Measurements from ENCODE around the gene PRMT7. TPM values are rescaled to one million over a fixed set of nuclear protein-coding genes. Genes with fewer than 3 reads are reported as not detected.

The PRMT7 gene
- total RNA-seq, 4 donors from 2014 or later, result 74.1 to 91.5 (median 78.0) TPM

DNA sequence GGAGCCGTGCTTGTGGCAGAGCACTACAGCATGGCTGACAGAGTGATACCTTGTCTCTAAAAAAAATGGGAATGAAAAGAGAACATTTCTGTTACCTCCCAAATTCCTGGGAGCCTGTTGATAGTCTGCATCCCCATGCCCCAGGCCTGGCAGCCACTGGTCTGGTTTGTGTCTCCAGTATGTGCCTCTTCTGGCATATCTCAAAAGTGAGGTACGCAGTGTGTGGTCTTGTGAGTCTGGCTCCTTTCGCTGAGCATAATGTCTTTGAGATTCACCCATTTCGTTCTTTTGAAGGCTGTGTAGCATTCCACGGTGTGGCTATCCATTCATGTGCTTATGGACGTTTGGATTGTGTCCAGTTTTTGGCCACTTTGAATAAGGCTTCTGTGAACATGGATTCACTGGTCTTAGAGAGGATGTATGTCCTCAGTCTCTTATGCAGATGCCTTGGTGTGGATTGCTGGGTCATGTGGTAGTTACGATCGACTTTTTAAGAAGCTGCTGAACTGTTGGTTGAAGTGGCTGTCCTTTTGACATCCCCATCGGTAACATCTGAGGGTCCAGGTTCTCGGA, 39.1 kb downstream of the PRMT7 start:
- 83 to 85% methylated on average over 10 of the region's 10 CpGs for WGBS, 2 donors
- H3K9me3 ChIP-seq, result no peaks in the 10 kb centered on the region
- H3K27me3 ChIP-seq, result no peaks in the 10 kb centered on the region
- no peak for TF ChIP-seq EP300 (IDR thresholded peaks at IDR 0.05)
- no peak for TF ChIP-seq POLR2A (IDR thresholded peaks at IDR 0.05)
- TF ChIP-seq, protein P1, sequence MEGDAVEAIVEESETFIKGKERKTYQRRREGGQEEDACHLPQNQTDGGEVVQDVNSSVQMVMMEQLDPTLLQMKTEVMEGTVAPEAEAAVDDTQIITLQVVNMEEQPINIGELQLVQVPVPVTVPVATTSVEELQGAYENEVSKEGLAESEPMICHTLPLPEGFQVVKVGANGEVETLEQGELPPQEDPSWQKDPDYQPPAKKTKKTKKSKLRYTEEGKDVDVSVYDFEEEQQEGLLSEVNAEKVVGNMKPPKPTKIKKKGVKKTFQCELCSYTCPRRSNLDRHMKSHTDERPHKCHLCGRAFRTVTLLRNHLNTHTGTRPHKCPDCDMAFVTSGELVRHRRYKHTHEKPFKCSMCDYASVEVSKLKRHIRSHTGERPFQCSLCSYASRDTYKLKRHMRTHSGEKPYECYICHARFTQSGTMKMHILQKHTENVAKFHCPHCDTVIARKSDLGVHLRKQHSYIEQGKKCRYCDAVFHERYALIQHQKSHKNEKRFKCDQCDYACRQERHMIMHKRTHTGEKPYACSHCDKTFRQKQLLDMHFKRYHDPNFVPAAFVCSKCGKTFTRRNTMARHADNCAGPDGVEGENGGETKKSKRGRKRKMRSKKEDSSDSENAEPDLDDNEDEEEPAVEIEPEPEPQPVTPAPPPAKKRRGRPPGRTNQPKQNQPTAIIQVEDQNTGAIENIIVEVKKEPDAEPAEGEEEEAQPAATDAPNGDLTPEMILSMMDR (IDR thresholded peaks at IDR 0.05), result no peak
- H3K4me3 ChIP-seq, result no peak overlapping the region
- no peaks in the 10 kb centered on the region for H3K4me1 ChIP-seq
- no peak overlapping the region for H3K27ac ChIP-seq
- DNase-seq (ENCODE audit: low spot score in 2 of 2), result no peak
- peaks cover 0 to 100% (median 24%) of the 10 kb centered on the region in 3 donors for H3K36me3 ChIP-seq

DNA sequence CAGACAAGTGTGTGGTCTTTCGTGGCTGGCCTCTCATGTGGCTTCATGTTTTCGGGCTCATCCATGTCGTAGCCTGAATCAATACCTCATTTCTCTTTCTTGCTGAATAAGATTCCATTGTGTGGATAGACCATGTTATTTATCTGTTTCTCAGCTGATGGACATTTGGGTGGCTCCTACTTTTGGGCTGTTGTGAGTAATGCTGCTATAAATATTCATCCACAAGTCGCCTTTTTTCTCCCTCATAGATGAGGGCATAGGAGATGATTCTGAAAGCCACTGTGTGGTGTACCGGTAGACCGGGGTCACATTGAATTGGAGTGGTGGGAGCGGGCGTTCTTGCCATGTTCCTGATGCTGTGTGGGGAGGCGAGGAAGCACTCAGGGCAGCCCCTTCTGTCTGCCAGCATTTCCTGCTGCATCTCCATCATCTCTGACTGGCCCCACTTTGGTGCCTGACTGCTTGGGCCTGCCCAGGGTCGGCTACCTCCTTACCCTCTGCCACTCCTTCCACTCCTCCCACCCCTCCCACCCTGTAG, 40.1 kb downstream of the PRMT7 start:
- H3K4me1 ChIP-seq, result peaks cover 0 to 3% (median 0%) of the 10 kb centered on the region in 4 donors
- H3K9me3 ChIP-seq, result no peaks in the 10 kb centered on the region
- TF ChIP-seq POLR2A (IDR thresholded peaks at IDR 0.05), result no peak
- TF ChIP-seq, protein P1 (IDR thresholded peaks at IDR 0.05), result no peak
- TF ChIP-seq EP300 (IDR thresholded peaks at IDR 0.05), result no peak
- H3K27me3 ChIP-seq, result no peaks in the 10 kb centered on the region
- WGBS, 2 donors, result 77 to 85% methylated on average over 10 of the region's 10 CpGs
- no peak overlapping the region for H3K4me3 ChIP-seq
- no peak for DNase-seq (ENCODE audit: low spot score in 2 of 2)
- H3K36me3 ChIP-seq, result peaks cover 0 to 100% (median 21%) of the 10 kb centered on the region in 3 donors
- H3K27ac ChIP-seq, result no peak overlapping the region

DNA sequence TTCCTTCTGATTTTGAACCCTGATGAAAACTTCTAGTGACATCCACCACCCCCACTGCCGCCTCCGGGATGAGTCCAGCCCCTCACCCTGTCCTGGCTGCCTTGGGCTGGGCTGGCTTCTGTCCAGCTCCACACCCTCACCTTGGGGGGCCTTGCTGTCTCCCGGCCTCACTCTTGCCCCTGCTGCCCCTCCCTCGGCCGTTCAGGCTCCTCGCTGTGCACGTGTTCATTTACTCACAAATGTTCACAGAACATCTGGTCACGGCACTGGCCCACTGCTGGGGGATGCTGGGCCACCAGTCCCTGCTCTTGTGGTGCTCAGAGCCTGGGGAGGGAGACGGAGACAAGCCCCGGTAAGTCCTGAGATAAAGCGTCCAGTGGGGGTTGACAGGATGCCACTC, 40.6 kb downstream of the PRMT7 start:
- no peaks in the 10 kb centered on the region for H3K9me3 ChIP-seq
- 72 to 85% methylated on average over 11 of the region's 11 CpGs for WGBS, 2 donors
- DNase-seq (ENCODE audit: low spot score in 2 of 2), result no peak
- no peak overlapping the region for H3K4me3 ChIP-seq
- peaks cover 0 to 100% (median 17%) of the 10 kb centered on the region in 3 donors for H3K36me3 ChIP-seq
- TF ChIP-seq EP300 (IDR thresholded peaks at IDR 0.05) (no peak), POLR2A (IDR thresholded peaks at IDR 0.05) (no peak)
- TF ChIP-seq, protein P1 (IDR thresholded peaks at IDR 0.05), result no peak
- no peaks in the 10 kb centered on the region for H3K27me3 ChIP-seq
- no peak overlapping the region for H3K27ac ChIP-seq
- H3K4me1 ChIP-seq, result peaks cover 0 to 9% (median 0%) of the 10 kb centered on the region in 4 donors

DNA sequence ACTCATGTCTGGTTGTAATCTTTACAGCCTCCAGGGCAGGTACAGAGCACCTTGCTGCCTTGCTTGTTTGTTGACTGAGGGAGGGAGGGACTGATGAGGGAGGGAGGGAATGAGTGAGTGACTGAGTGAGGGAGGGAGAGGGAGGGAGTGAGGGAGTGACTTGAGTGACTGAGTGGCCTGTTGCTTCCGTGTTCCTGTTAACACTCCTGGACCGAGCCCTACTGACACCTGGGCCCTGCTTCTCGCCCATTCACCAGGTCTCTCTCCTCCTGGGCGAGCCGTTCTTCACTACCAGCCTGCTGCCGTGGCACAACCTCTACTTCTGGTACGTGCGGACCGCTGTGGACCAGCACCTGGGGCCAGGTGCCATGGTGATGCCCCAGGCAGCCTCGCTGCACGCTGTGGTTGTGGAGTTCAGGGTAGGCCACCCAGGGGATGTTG, 41.2 kb downstream of the PRMT7 start:
- Histone ChIP-seq H3K36me3 (peaks cover 0 to 100% (median 20%) of the 10 kb centered on the region in 3 donors), H3K4me1 (peaks cover 0 to 10% (median 0%) of the 10 kb centered on the region in 4 donors), H3K9me3 (no peaks in the 10 kb centered on the region), H3K27ac (no peak overlapping the region), H3K27me3 (no peaks in the 10 kb centered on the region), H3K4me3 (no peak overlapping the region)
- WGBS, 2 donors, result 85 to 97% methylated on average over 11 of the region's 11 CpGs
- DNase-seq (ENCODE audit: low spot score in 2 of 2), result no peak
- no peak for TF ChIP-seq POLR2A (IDR thresholded peaks at IDR 0.05)
- TF ChIP-seq, protein P1 (IDR thresholded peaks at IDR 0.05), result no peak
- TF ChIP-seq EP300 (IDR thresholded peaks at IDR 0.05), result no peak

DNA sequence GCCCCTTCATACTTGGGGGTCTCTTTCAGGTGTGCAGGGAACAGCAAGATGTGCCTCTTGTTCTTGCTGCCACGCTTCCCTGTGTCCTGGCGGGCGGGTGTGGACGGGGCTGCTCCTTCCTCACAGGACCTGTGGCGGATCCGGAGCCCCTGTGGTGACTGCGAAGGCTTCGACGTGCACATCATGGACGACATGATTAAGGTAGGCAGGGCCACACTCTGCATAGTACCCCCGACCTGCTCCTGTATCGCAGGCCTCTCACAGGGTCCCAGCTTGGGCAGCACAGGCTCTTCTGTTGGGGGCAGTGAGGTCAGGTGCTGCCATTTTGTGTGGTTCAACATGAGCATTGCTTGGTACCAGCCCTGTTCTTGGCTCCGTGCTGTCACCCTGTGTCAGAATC, 42.5 kb downstream of the PRMT7 start:
- H3K9me3 ChIP-seq, result no peaks in the 10 kb centered on the region
- TF ChIP-seq POLR2A (IDR thresholded peaks at IDR 0.05), result no peak
- TF ChIP-seq, protein P1 (IDR thresholded peaks at IDR 0.05), result no peak
- no peak for TF ChIP-seq EP300 (IDR thresholded peaks at IDR 0.05)
- DNase-seq (ENCODE audit: low spot score in 2 of 2), result no peak
- H3K27ac ChIP-seq, result no peak overlapping the region
- no peak overlapping the region for H3K4me3 ChIP-seq
- peaks cover 0 to 100% (median 22%) of the 10 kb centered on the region in 3 donors for H3K36me3 ChIP-seq
- H3K4me1 ChIP-seq, result peaks cover 0 to 10% (median 0%) of the 10 kb centered on the region in 4 donors
- 95 to 97% methylated on average over 13 of the region's 13 CpGs for WGBS, 2 donors
- H3K27me3 ChIP-seq, result no peaks in the 10 kb centered on the region
